ENCODE data around the gene GPC6.

Gene GPC6

GRCh38 chr13:93640452-93640851 lies 413.8 kb downstream of the GPC6 start:
- H3K27me3 ChIP-seq (ENCODE audit: insufficient read depth, low read length, poor library complexity, severe bottlenecking): no peaks in the 10 kb centered on the region
- H3K4me3 ChIP-seq (ENCODE audit: low read length, poor library complexity, severe bottlenecking): no peak overlapping the region
- H3K36me3 ChIP-seq (ENCODE audit: insufficient read depth, low read length): no peaks in the 10 kb centered on the region
- H3K79me2 ChIP-seq (ENCODE audit: insufficient read depth, low read length): no peaks in the 10 kb centered on the region
- no peaks in the 10 kb centered on the region for H4K20me1 ChIP-seq (ENCODE audit: insufficient read depth, low read length, poor library complexity, severe bottlenecking)
- no peaks in the 10 kb centered on the region; the same call in 1 of the 2 replicates for H3K9me2 ChIP-seq (replicated peaks; ENCODE audit: low read depth, low read length)
- no peaks in the 10 kb centered on the region for H3F3A ChIP-seq (ENCODE audit: low read depth)
- no peak for TF ChIP-seq EZH2phosphoT487 (IDR thresholded peaks at IDR 0.05; ENCODE audit: borderline replicate concordance)
- TF ChIP-seq CTCF (conservative IDR thresholded peaks at IDR 0.05; ENCODE audit: low read length): no peak
- no peaks in the 10 kb centered on the region for H3K4me1 ChIP-seq (ENCODE audit: insufficient read depth, low read length, poor library complexity, severe bottlenecking)
- H2AFZ ChIP-seq (ENCODE audit: low read length): no peak overlapping the region
- no peaks in the 10 kb centered on the region for H3K9me3 ChIP-seq (ENCODE audit: insufficient read depth, low read depth, low read length)
- H3K9ac ChIP-seq (ENCODE audit: low read depth, low read length, poor library complexity, severe bottlenecking): no peak overlapping the region
- no peak overlapping the region for H3K4me2 ChIP-seq (ENCODE audit: low read depth, low read length, poor library complexity, severe bottlenecking)

GRCh38 chr13:93646245-93646644 lies 419.6 kb downstream of the GPC6 start:
- H3F3A ChIP-seq (ENCODE audit: low read depth): no peaks in the 10 kb centered on the region
- no peaks in the 10 kb centered on the region for H3K79me2 ChIP-seq (ENCODE audit: insufficient read depth, low read length)
- H3K4me3 ChIP-seq (ENCODE audit: low read length, poor library complexity, severe bottlenecking): no peak overlapping the region
- no peak overlapping the region for H3K9ac ChIP-seq (ENCODE audit: low read depth, low read length, poor library complexity, severe bottlenecking)
- H3K9me2 ChIP-seq (replicated peaks; ENCODE audit: low read depth, low read length): no peaks in the 10 kb centered on the region; the same call in 1 of the 2 replicates
- no peaks in the 10 kb centered on the region for H3K27me3 ChIP-seq (ENCODE audit: insufficient read depth, low read length, poor library complexity, severe bottlenecking)
- H3K9me3 ChIP-seq (ENCODE audit: insufficient read depth, low read depth, low read length): no peaks in the 10 kb centered on the region
- H3K4me2 ChIP-seq (ENCODE audit: low read depth, low read length, poor library complexity, severe bottlenecking): no peak overlapping the region
- no peaks in the 10 kb centered on the region for H3K36me3 ChIP-seq (ENCODE audit: insufficient read depth, low read length)
- no peaks in the 10 kb centered on the region for H3K4me1 ChIP-seq (ENCODE audit: insufficient read depth, low read length, poor library complexity, severe bottlenecking)
- H4K20me1 ChIP-seq (ENCODE audit: insufficient read depth, low read length, poor library complexity, severe bottlenecking): no peaks in the 10 kb centered on the region
- TF ChIP-seq EZH2phosphoT487 (IDR thresholded peaks at IDR 0.05; ENCODE audit: borderline replicate concordance) (no peak), CTCF (conservative IDR thresholded peaks at IDR 0.05; ENCODE audit: low read length) (no peak)
- H2AFZ ChIP-seq (ENCODE audit: low read length): no peak overlapping the region

- Histone ChIP-seq H3K4me1 (ENCODE audit: insufficient read depth, low read length, poor library complexity, severe bottlenecking) (no peaks in the 10 kb centered on the region), H3K79me2 (ENCODE audit: insufficient read depth, low read length) (no peaks in the 10 kb centered on the region), H2AFZ (ENCODE audit: low read length) (no peak overlapping the region), H3K4me2 (ENCODE audit: low read depth, low read length, poor library complexity, severe bottlenecking) (no peak overlapping the region), H4K20me1 (ENCODE audit: insufficient read depth, low read length, poor library complexity, severe bottlenecking) (no peaks in the 10 kb centered on the region), H3K9me2 (replicated peaks; ENCODE audit: low read depth, low read length) (no peaks in the 10 kb centered on the region), H3K36me3 (ENCODE audit: insufficient read depth, low read length) (no peaks in the 10 kb centered on the region), H3K9ac (ENCODE audit: low read depth, low read length, poor library complexity, severe bottlenecking) (no peak overlapping the region), H3K9me3 (ENCODE audit: insufficient read depth, low read depth, low read length) (no peaks in the 10 kb centered on the region), H3K27me3 (ENCODE audit: insufficient read depth, low read length, poor library complexity, severe bottlenecking) (no peaks in the 10 kb centered on the region), H3K4me3 (ENCODE audit: low read length, poor library complexity, severe bottlenecking) (no peak overlapping the region), H3F3A (ENCODE audit: low read depth) (no peaks in the 10 kb centered on the region)
- TF ChIP-seq EZH2phosphoT487 (IDR thresholded peaks at IDR 0.05; ENCODE audit: borderline replicate concordance) (no peak), CTCF (conservative IDR thresholded peaks at IDR 0.05; ENCODE audit: low read length) (no peak)
Measured at GRCh38 chr13:93649496-93649895, 422.9 kb downstream of the GPC6 start.
